Cardiac muscle cell (in vitro differentiated cells and primary cell): ENCODE measurements around the gene MKLN1. TPM values are rescaled to one million over a fixed set of nuclear protein-coding genes. Genes with fewer than 3 reads are reported as not detected.

Experiments used
- DNase-seq, 2 donors: peaks; one replicate each; pipeline versions ENCODE4 v3.0.0 to v3.0.0-alpha.2; 2010 to 2017; ENCODE audit warnings: low read depth in 1 of 2, low spot score in 1 of 2
- H3K27ac ChIP-seq: fragments of 200-600 bp; sonication (generic); 2 replicates; pipeline ENCODE4 v1.5.1; 2016
- H3K27me3 ChIP-seq: fragments of 200-600 bp; sonication (generic); 2 replicates; pipeline ENCODE4 v1.6.0; 2016; ENCODE audit warnings: control low read depth
- H3K36me3 ChIP-seq: fragments of 200-600 bp; sonication (generic); 2 replicates; pipeline ENCODE4 v1.5.1; 2016; ENCODE audit warnings: control low read depth
- H3K4me1 ChIP-seq: fragments of 200-600 bp; sonication (generic); 2 replicates; pipeline ENCODE4 v1.8.1; 2017; ENCODE audit warnings: low read depth, mild to moderate bottlenecking, mixed run types
- H3K4me3 ChIP-seq: fragments of 200-600 bp; sonication (generic); 2 replicates; pipeline ENCODE4 v1.5.1; 2016; ENCODE audit warnings: mild to moderate bottlenecking
- H3K9me3 ChIP-seq: fragments of 200-600 bp; sonication (generic); 2 replicates; pipeline ENCODE4 v1.5.1; 2017; ENCODE audit warnings: low read depth, mild to moderate bottlenecking, control low read depth
- polyA plus RNA-seq: library from polyadenylated mRNA; unstranded; fragments of >200 nt; fragmentation: Nextera tagmentation; extraction: Ambion mirVana; gene quantifications from 2 replicates; pipeline ENCODE4 v1.2.1, GENCODE V29; 2016
- total RNA-seq: library from RNA; depleted of rRNA; stranded (reverse); fragments of >200 nt; gene quantifications from 2 replicates; pipeline ENCODE4 v1.2.3, GENCODE V29; 2016
- TF ChIP-seq, protein P1 (sequence below): IDR thresholded peaks from 2 replicates; pipeline ENCODE4 v1.5.1; 2012; ENCODE audit warnings: low read depth, mild to moderate bottlenecking, low read length

Gene MKLN1
- total and polyA plus RNA-seq, 2 experiments from 2014 or later, result 26.2 to 35.5 TPM

GRCh38 chr7:131527456-131527855 lies 199.8 kb downstream of the MKLN1 start:
- Histone ChIP-seq H3K9me3 (no peaks in the 10 kb centered on the region), H3K4me1 (peaks cover 8% of the 10 kb centered on the region), H3K4me3 (no peak overlapping the region), H3K36me3 (no peaks in the 10 kb centered on the region), H3K27me3 (no peaks in the 10 kb centered on the region), H3K27ac (no peak overlapping the region)
- TF ChIP-seq, protein P1, sequence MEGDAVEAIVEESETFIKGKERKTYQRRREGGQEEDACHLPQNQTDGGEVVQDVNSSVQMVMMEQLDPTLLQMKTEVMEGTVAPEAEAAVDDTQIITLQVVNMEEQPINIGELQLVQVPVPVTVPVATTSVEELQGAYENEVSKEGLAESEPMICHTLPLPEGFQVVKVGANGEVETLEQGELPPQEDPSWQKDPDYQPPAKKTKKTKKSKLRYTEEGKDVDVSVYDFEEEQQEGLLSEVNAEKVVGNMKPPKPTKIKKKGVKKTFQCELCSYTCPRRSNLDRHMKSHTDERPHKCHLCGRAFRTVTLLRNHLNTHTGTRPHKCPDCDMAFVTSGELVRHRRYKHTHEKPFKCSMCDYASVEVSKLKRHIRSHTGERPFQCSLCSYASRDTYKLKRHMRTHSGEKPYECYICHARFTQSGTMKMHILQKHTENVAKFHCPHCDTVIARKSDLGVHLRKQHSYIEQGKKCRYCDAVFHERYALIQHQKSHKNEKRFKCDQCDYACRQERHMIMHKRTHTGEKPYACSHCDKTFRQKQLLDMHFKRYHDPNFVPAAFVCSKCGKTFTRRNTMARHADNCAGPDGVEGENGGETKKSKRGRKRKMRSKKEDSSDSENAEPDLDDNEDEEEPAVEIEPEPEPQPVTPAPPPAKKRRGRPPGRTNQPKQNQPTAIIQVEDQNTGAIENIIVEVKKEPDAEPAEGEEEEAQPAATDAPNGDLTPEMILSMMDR, result no peak
- no peak for DNase-seq

GRCh38 chr7:131529179-131529578 lies 201.5 kb downstream of the MKLN1 start:
- Histone ChIP-seq H3K36me3 (no peaks in the 10 kb centered on the region), H3K27me3 (no peaks in the 10 kb centered on the region), H3K9me3 (no peaks in the 10 kb centered on the region), H3K4me1 (peaks cover 8% of the 10 kb centered on the region), H3K4me3 (no peak overlapping the region), H3K27ac (no peak overlapping the region)
- TF ChIP-seq, protein P1, result no peak
- no peak for DNase-seq

DNA sequence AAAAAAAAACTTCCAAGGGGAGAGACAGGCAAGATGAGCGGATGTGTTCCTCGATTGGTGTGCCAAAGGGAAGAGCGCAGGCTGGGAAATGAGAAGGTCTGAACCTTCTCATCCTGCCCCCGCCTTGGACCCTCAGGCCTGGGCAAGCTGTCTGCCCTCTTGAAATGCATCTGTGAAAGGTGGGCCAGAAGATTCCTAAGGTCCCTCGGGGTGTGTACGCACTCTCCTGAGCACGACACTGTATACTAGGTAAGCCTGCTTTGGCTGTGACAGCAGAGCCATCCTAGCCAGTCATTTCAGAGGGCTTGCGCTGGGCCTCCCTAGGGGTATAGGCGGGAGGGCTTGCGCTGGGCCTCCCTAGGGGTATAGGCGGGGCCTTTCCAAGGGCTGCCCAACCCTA lies 201.9 kb downstream of the MKLN1 start:
- H3K4me1 ChIP-seq, result peaks cover 8% of the 10 kb centered on the region
- no peaks in the 10 kb centered on the region for H3K9me3 ChIP-seq
- H3K27ac ChIP-seq, result no peak overlapping the region
- H3K36me3 ChIP-seq, result no peaks in the 10 kb centered on the region
- TF ChIP-seq, protein P1, result no peak
- DNase-seq, result no peak
- H3K27me3 ChIP-seq, result no peaks in the 10 kb centered on the region
- no peak overlapping the region for H3K4me3 ChIP-seq

- Histone ChIP-seq H3K36me3 (no peaks in the 10 kb centered on the region), H3K4me1 (peaks cover 8% of the 10 kb centered on the region)
Measured at GRCh38 chr7:131530137-131530536, 202.5 kb downstream of the MKLN1 start.

DNA sequence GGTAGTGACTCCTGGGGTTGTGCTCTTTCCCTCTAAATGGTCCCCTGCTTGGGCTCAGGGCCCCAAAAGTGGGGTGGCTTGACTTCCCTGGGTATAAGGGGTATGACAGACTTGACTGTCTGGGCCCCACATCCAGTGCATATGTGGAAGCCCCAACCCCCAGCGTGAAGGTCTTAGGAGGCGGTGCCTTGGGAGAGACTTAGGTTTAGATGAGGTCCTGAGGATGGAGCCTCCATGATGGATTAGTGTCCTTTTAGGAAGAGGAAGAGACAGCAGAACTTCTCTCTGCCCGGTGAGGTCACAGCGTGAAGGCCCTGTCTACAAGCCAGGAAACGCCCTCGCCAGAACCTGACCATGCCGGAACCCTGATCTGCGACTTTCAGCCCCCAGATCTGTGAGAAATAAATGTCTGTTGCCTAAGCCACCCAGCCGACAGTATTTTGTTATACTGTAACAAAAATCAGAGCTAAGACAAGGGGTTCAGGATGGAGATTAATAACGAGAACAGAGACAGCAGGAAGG lies 205.0 kb downstream of the MKLN1 start:
- no peak overlapping the region for H3K4me3 ChIP-seq
- H3K4me1 ChIP-seq, result peaks cover 8% of the 10 kb centered on the region
- no peaks in the 10 kb centered on the region for H3K36me3 ChIP-seq
- TF ChIP-seq, protein P1, result no peak
- DNase-seq, result no peak
- no peak overlapping the region for H3K27ac ChIP-seq
- no peaks in the 10 kb centered on the region for H3K27me3 ChIP-seq
- no peaks in the 10 kb centered on the region for H3K9me3 ChIP-seq

More at GRCh38 chr7:131530137-131530536, 202.5 kb downstream of the MKLN1 start:
- Histone ChIP-seq H3K4me3 (no peak overlapping the region), H3K9me3 (no peaks in the 10 kb centered on the region), H3K27ac (no peak overlapping the region), H3K27me3 (no peaks in the 10 kb centered on the region)
- DNase-seq, result no peak
- TF ChIP-seq, protein P1, result no peak

- Histone ChIP-seq H3K27ac (no peak overlapping the region), H3K36me3 (no peaks in the 10 kb centered on the region), H3K9me3 (no peaks in the 10 kb centered on the region), H3K4me1 (peaks cover 8% of the 10 kb centered on the region), H3K4me3 (no peak overlapping the region), H3K27me3 (no peaks in the 10 kb centered on the region)
- no peak for DNase-seq
- TF ChIP-seq, protein P1, result no peak
Measured at GRCh38 chr7:131533151-131533559, 205.5 kb downstream of the MKLN1 start.
